ENCODE measurements around the gene SCRN1.

- no peak for TF ChIP-seq EZH2 (IDR thresholded peaks at IDR 0.05; ENCODE audit: insufficient read depth, poor library complexity, severe bottlenecking)
- TF ChIP-seq EZH2phosphoT487 (IDR thresholded peaks at IDR 0.05; ENCODE audit: insufficient read depth, low read depth): no peak
Measured at GRCh38 chr7:29987083-29987482, 2.5 kb downstream of the SCRN1 start.
